H9 (cell line): ENCODE measurements around the gene USP37. TPM values are rescaled to one million over a fixed set of nuclear protein-coding genes. Genes with fewer than 3 reads are reported as not detected.
A peak's percentile ranks its signal among the peaks of the same experiment; 100 is the strongest.

Experiments used
- DNase-seq: peaks from one replicate; pipeline ENCODE4 v3.0.0-alpha.2; 2017
- H2AFZ ChIP-seq: one replicate; pipeline ENCODE4 v1.6.1; 2013; ENCODE audit warnings: mild to moderate bottlenecking, low read length, control low read depth, moderate library complexity
- H2AK5ac ChIP-seq: 2 replicates; pipeline ENCODE4 v1.6.1; 2013; ENCODE audit warnings: low read length, control low read depth, mixed read lengths; ENCODE audit not compliant: insufficient read length
- H2BK120ac ChIP-seq: one replicate; pipeline ENCODE4 v1.6.1; 2013; ENCODE audit warnings: low read depth, mild to moderate bottlenecking, low read length, control low read depth, inconsistent platforms; ENCODE audit not compliant: poor library complexity, severe bottlenecking
- H2BK12ac ChIP-seq: 2 replicates; pipeline ENCODE4 v1.6.1; 2013; ENCODE audit warnings: low read length, control low read depth, mixed read lengths, low read depth; ENCODE audit not compliant: insufficient read length
- H2BK15ac ChIP-seq: 2 replicates; pipeline ENCODE4 v1.6.1; 2013; ENCODE audit warnings: low read depth, low read length, control low read depth
- H2BK20ac ChIP-seq: one replicate; pipeline ENCODE4 v1.6.1; 2013; ENCODE audit warnings: low read depth, mild to moderate bottlenecking, low read length, control low read depth, inconsistent platforms; ENCODE audit not compliant: poor library complexity, severe bottlenecking
- H2BK5ac ChIP-seq: 2 replicates; pipeline ENCODE4 v1.6.1; 2013; ENCODE audit warnings: low read length, control low read depth, mixed read lengths; ENCODE audit not compliant: insufficient read length
- H3K14ac ChIP-seq: 2 replicates; pipeline ENCODE4 v1.6.1; 2013; ENCODE audit warnings: low read length, control low read depth; ENCODE audit not compliant: insufficient read depth
- H3K18ac ChIP-seq: 2 replicates; pipeline ENCODE4 v1.6.1; 2013; ENCODE audit warnings: low read depth, mild to moderate bottlenecking, mixed read lengths, low read length, control low read depth; ENCODE audit not compliant: insufficient read length
- H3K23ac ChIP-seq: 2 replicates; pipeline ENCODE4 v1.6.1; 2013; ENCODE audit warnings: low read length, control low read depth, mixed read lengths, low read depth; ENCODE audit not compliant: insufficient read length
- H3K23me2 ChIP-seq: 2 replicates; pipeline ENCODE4 v1.6.1; 2013; ENCODE audit warnings: low read depth, mild to moderate bottlenecking, mixed read lengths, low read length, control low read depth; ENCODE audit not compliant: insufficient read length, poor library complexity, severe bottlenecking
- H3K27ac ChIP-seq: 2 replicates; pipeline ENCODE4 v1.5.1; 2013; ENCODE audit warnings: low read length, control low read depth, mixed read lengths, low read depth; ENCODE audit not compliant: insufficient read length
- H3K27me3 ChIP-seq: 2 replicates; pipeline ENCODE4 v1.6.1; 2013; ENCODE audit warnings: low read length, control low read depth, inconsistent platforms; ENCODE audit not compliant: insufficient read depth
- H3K4ac ChIP-seq: 2 replicates; pipeline ENCODE4 v1.6.1; 2013; ENCODE audit warnings: low read depth, mild to moderate bottlenecking, control low read depth, inconsistent platforms, low read length, moderate library complexity
- H3K4me1 ChIP-seq: 2 replicates; pipeline ENCODE4 v1.6.1; 2013; ENCODE audit warnings: low read length, control low read depth, inconsistent platforms; ENCODE audit not compliant: insufficient read depth
- H3K4me2 ChIP-seq: 2 replicates; pipeline ENCODE4 v1.6.1; 2013; ENCODE audit warnings: low read length, control low read depth, mixed read lengths; ENCODE audit not compliant: insufficient read length, insufficient read depth
- H3K56ac ChIP-seq: 2 replicates; pipeline ENCODE4 v1.6.1; 2013; ENCODE audit warnings: low read depth, mild to moderate bottlenecking, mixed read lengths, low read length, control low read depth; ENCODE audit not compliant: insufficient read length
- H3K79me1 ChIP-seq: 2 replicates; pipeline ENCODE4 v1.6.1; 2013; ENCODE audit warnings: low read depth, mild to moderate bottlenecking, moderate library complexity, low read length, control low read depth, inconsistent platforms; ENCODE audit not compliant: insufficient read depth, poor library complexity, severe bottlenecking
- H3K79me2 ChIP-seq: 2 replicates; pipeline ENCODE4 v1.6.1; 2013; ENCODE audit warnings: low read length, control low read depth, inconsistent platforms; ENCODE audit not compliant: insufficient read depth
- H3K9ac ChIP-seq: 2 replicates; pipeline ENCODE4 v1.6.1; 2013; ENCODE audit warnings: low read length, control low read depth, mixed read lengths; ENCODE audit not compliant: insufficient read length; ENCODE audit errors: extremely low read depth
- H3K9me3 ChIP-seq: one replicate; pipeline ENCODE4 v1.6.1; 2013; ENCODE audit warnings: low read depth, low read length, inconsistent platforms; ENCODE audit not compliant: control insufficient read depth
- H3T11ph ChIP-seq: one replicate; pipeline ENCODE4 v1.6.1; 2013; ENCODE audit warnings: mild to moderate bottlenecking, low read length, control low read depth, inconsistent platforms
- H4K20me1 ChIP-seq: one replicate; pipeline ENCODE4 v1.6.1; 2013; ENCODE audit not compliant: control insufficient read depth, insufficient read length, insufficient read depth
- H4K5ac ChIP-seq: 2 replicates; pipeline ENCODE4 v1.6.1; 2013; ENCODE audit warnings: low read depth, mild to moderate bottlenecking, mixed read lengths, low read length, control low read depth; ENCODE audit not compliant: insufficient read length
- H4K8ac ChIP-seq: replicated peaks from 2 replicates; pipeline ENCODE4 v1.6.1; 2013; ENCODE audit warnings: low read length, control low read depth, mixed read lengths, low read depth; ENCODE audit not compliant: insufficient read length
- H4K91ac ChIP-seq: 2 replicates; pipeline ENCODE4 v1.6.1; 2013; ENCODE audit warnings: low read depth, mild to moderate bottlenecking, moderate library complexity, mixed read lengths, low read length, control low read depth; ENCODE audit not compliant: insufficient read length
- H3K27ac Mint-ChIP-seq, 3 experiments: 2 replicates in 2 of 3; 3 replicates in 1 of 3; pipeline ENCODE4 v1.8.0; 2020 to 2021; ENCODE audit warnings: mixed read lengths in 3 of 3, mild to moderate bottlenecking in 1 of 3, moderate library complexity in 1 of 3
- H3K27me3 Mint-ChIP-seq: 2 replicates; pipeline ENCODE4 v1.8.0; 2021; ENCODE audit warnings: low read depth, mild to moderate bottlenecking, moderate library complexity, mixed read lengths
- H3K36me3 Mint-ChIP-seq, 3 experiments: 2 replicates in 2 of 3; 3 replicates in 1 of 3; pipeline ENCODE4 v1.8.0; 2020 to 2021; ENCODE audit warnings: low read depth in 3 of 3, mixed read lengths in 3 of 3; ENCODE audit not compliant: insufficient read depth in 1 of 3
- H3K4me1 Mint-ChIP-seq, 2 experiments: 2 replicates each; pipeline ENCODE4 v1.8.0; 2020; ENCODE audit warnings: mixed read lengths in 2 of 2
- H3K4me3 Mint-ChIP-seq, 2 experiments: 2 replicates in 1 of 2; 3 replicates in 1 of 2; pipeline ENCODE4 v1.8.0; 2020 to 2021; ENCODE audit warnings: mild to moderate bottlenecking in 2 of 2, mixed read lengths in 2 of 2, moderate library complexity in 1 of 2
- H3K9me3 Mint-ChIP-seq, 2 experiments: 2 replicates in 1 of 2; 3 replicates in 1 of 2; pipeline ENCODE4 v1.8.0; 2020; ENCODE audit warnings: mild to moderate bottlenecking in 2 of 2, mixed read lengths in 2 of 2, moderate library complexity in 1 of 2
- CTCF ChIP-seq: fragments of 200-600 bp; sonication (generic); conservative IDR thresholded peaks from 3 replicates; pipeline ENCODE4 v1.8.0; 2021; ENCODE audit warnings: antibody characterized with exemption, mild to moderate bottlenecking
- WGBS: extraction: QIAGEN DNeasy Blood & Tissue Kit; methylation state at CpG from one replicate; pipeline ENCODE4 v1.1.7; 2013; ENCODE audit warnings: missing lambda C conversion rate, low lambda C conversion rate, mixed read lengths; ENCODE audit not compliant: insufficient read length; ENCODE audit errors: extremely low coverage; 5-methylcytosine and 5-hydroxymethylcytosine counted together
- total RNA-seq: library from RNA; stranded (reverse); gene quantifications from 2 replicates; pipeline ENCODE4 v1.2.1, GENCODE V29; 2021

The USP37 gene
- total RNA-seq, 1 experiment from 2014 or later = 34.9 TPM

- Histone ChIP-seq H2BK120ac (no peak within 1 kb of the TSS), H4K8ac (no peak within 1 kb of the TSS), H2BK20ac (no peak within 1 kb of the TSS), H2BK5ac (no peak within 1 kb of the TSS), H3K9me3 (no peaks in the 10 kb centered on the region), H3K4ac (no peak within 1 kb of the TSS), H3K27me3 (no peaks in the 10 kb centered on the region), H4K91ac (no peak within 1 kb of the TSS), H3K18ac (no peak within 1 kb of the TSS), H2BK12ac (no peak within 1 kb of the TSS), H3K14ac (no peak within 1 kb of the TSS), H3K56ac (no peak within 1 kb of the TSS), H2BK15ac (no peak within 1 kb of the TSS), H3K23me2 (no peaks in the 10 kb centered on the region), H3K23ac (no peak within 1 kb of the TSS), H4K20me1 (no peaks in the 10 kb centered on the region), H3T11ph (no peak within 1 kb of the TSS), H3K4me2 (no peak within 1 kb of the TSS), H3K79me1 (no peaks in the 10 kb centered on the region), H2AK5ac (no peak within 1 kb of the TSS), H3K27ac (no peak within 1 kb of the TSS), H3K9ac (no peak within 1 kb of the TSS), H3K4me1 (no peaks in the 10 kb centered on the region), H4K5ac (no peak within 1 kb of the TSS), H2AFZ (no peak within 1 kb of the TSS), H3K79me2 (no peaks in the 10 kb centered on the region)
- TF ChIP-seq CTCF = no peak
- DNase-seq = peak; percentile 44
- no peaks in the 10 kb centered on the region for H3K9me3 Mint-ChIP-seq
- H3K27ac Mint-ChIP-seq = peak within 1 kb of the TSS; percentile 1 to 47 (median 37); a peak in 4 of 7 replicates
- no CpG with 5 or more reads among the region's 8 CpGs for WGBS
- peaks cover 10 to 13% of the 10 kb centered on the region in 2 experiments for H3K4me1 Mint-ChIP-seq
- H3K27me3 Mint-ChIP-seq = no peaks in the 10 kb centered on the region; the same call in 1 of the 2 replicates
- H3K4me3 Mint-ChIP-seq = peak within 1 kb of the TSS in 1 of 2 experiments; percentile 17; a peak in 1 of 5 replicates
- no peaks in the 10 kb centered on the region; a peak in 1 of 7 replicates for H3K36me3 Mint-ChIP-seq
Observed at GRCh38 chr2:218607436-218608115, 39.4 kb upstream of the USP37 start, which contains the start of gene PLCD4. PLCD4 (plus strand) TSS chr2:218607899; CDS start chr2:218615740, 7,841 bp downstream.
